Upper lobe of left lung (tissue), 6 donors: ENCODE results near the gene LUC7L3. TPM values are rescaled to one million over a fixed set of nuclear protein-coding genes. Genes with fewer than 3 reads are reported as not detected.

Experiments used
- ATAC-seq, 2 donors: fragments of 200-7000 bp; cut with Tn5 transposase; one replicate each; pipeline ENCODE4 v1.9.1; 2022; ENCODE audit warnings: mild to moderate bottlenecking in 2 of 2, moderate library complexity in 2 of 2; ENCODE audit not compliant: low FRiP score in 2 of 2
- DNase-seq, 2 donors: peaks; one replicate each; pipeline ENCODE4 v3.0.0-alpha.2; 2019 to 2020
- H3K27ac ChIP-seq, 4 donors: fragments of 200-600 bp; sonication (generic); one replicate each; pipeline ENCODE4 v1.5.1; 2016 to 2019
- H3K27me3 ChIP-seq, 4 donors: fragments of 200-600 bp; sonication (generic); one replicate each; pipeline ENCODE4 v1.5.1; 2017 to 2019
- H3K36me3 ChIP-seq, 4 donors: fragments of 200-600 bp; sonication (generic); one replicate each; pipeline ENCODE4 v1.5.1; 2016 to 2019
- H3K4me1 ChIP-seq, 4 donors: fragments of 200-600 bp; sonication (generic); one replicate each; pipeline ENCODE4 v1.5.1; 2018 to 2019
- H3K4me3 ChIP-seq, 4 donors: fragments of 200-600 bp; sonication (generic); one replicate each; pipeline ENCODE4 v1.5.1; 2017 to 2019; ENCODE audit warnings: mild to moderate bottlenecking in 2 of 4, moderate library complexity in 1 of 4
- H3K9me3 ChIP-seq, 4 donors: fragments of 200-600 bp; sonication (generic); one replicate each; pipeline ENCODE4 v1.5.1; 2018 to 2019
- CTCF ChIP-seq, 6 experiments: fragments of 450-650 bp in 4 of 6; fragments of 200-600 bp in 2 of 6; sonication (generic) in 2 of 6; IDR thresholded peaks; one replicate each; pipeline ENCODE4 v1.5.1; 2016 to 2019; ENCODE audit warnings: antibody characterized with exemption in 6 of 6
- EP300 ChIP-seq, 4 donors: sonication (generic); formaldehyde crosslinking; IDR thresholded peaks; one replicate each; pipeline ENCODE4 v1.5.1; 2017; ENCODE audit warnings: antibody characterized with exemption in 4 of 4, control low read depth in 2 of 4
- POLR2A ChIP-seq, 4 donors: fragments of 450-650 bp; IDR thresholded peaks; one replicate each; pipeline ENCODE4 v1.5.1; 2016 to 2017; ENCODE audit warnings: antibody characterized with exemption in 4 of 4, mild to moderate bottlenecking in 2 of 4
- POLR2AphosphoS5 ChIP-seq, 2 donors: sonication (generic); formaldehyde crosslinking; IDR thresholded peaks; one replicate each; pipeline ENCODE4 v1.5.1; 2017; ENCODE audit warnings: antibody characterized with exemption in 2 of 2
- WGBS, 2 donors: methylation state at CpG; one replicate each; pipeline ENCODE4 v1.1.5; 2017 to 2018; 5-methylcytosine and 5-hydroxymethylcytosine counted together
- total RNA-seq, 6 donors: library from RNA; depleted of rRNA in 4 of 6; stranded (reverse); fragments of >200 nt in 4 of 6; gene quantifications; one replicate each; pipeline versions ENCODE4 v1.1.0 to v1.2.1, GENCODE V29; 2016 to 2021
- donor health status: DM: no; HTN: no; CAD: no; lungs with moderate emphysema.
- donor health status: DM: no; HTN: yes; CAD: no; lungs with severe emphysema.

LUC7L3 gene
- total RNA-seq, 6 donors from 2014 or later: 38.2 to 625 (median 91.4) TPM

GRCh38 chr17:50689956-50690886, 29.2 kb upstream of the LUC7L3 start:
- Histone ChIP-seq H3K9me3 (no peaks in the 10 kb centered on the region), H3K27me3 (no peaks in the 10 kb centered on the region), H3K4me1 (peaks cover 28 to 54% (median 41%) of the 10 kb centered on the region in 4 donors), H3K4me3 (no peak overlapping the region), H3K27ac (no peak overlapping the region), H3K36me3 (peaks cover 0 to 27% (median 11%) of the 10 kb centered on the region in 4 donors)
- TF ChIP-seq CTCF (IDR thresholded peaks at IDR 0.05): no peak
- TF ChIP-seq POLR2AphosphoS5 (IDR thresholded peaks at IDR 0.05): no peak
- no peak for TF ChIP-seq POLR2A (IDR thresholded peaks at IDR 0.05)
- WGBS, 2 donors: 72 to 75% methylated on average over 5 to 14 of the region's 19 CpGs
- DNase-seq (peak in 1 of 2 donors; percentile 67), ATAC-seq (no peak)

- ATAC-seq: no peak
- TF ChIP-seq POLR2AphosphoS5 (IDR thresholded peaks at IDR 0.05) (no peak), POLR2A (IDR thresholded peaks at IDR 0.05) (no peak), EP300 (IDR thresholded peaks at IDR 0.05) (no peak), CTCF (IDR thresholded peaks at IDR 0.05) (no peak)
- DNase-seq: no peak
- Histone ChIP-seq H3K27me3 (no peaks in the 10 kb centered on the region), H3K9me3 (no peaks in the 10 kb centered on the region), H3K4me3 (no peak overlapping the region), H3K4me1 (peaks cover 28 to 55% (median 41%) of the 10 kb centered on the region in 4 donors), H3K36me3 (peaks cover 7 to 35% (median 19%) of the 10 kb centered on the region in 4 donors), H3K27ac (no peak overlapping the region)
- WGBS, 2 donors: 58% methylated on average over 9 of the region's 9 CpGs
Measured at GRCh38 chr17:50690887-50691549, 28.4 kb upstream of the LUC7L3 start.

- TF ChIP-seq POLR2AphosphoS5 (IDR thresholded peaks at IDR 0.05): no peak
- TF ChIP-seq EP300 (IDR thresholded peaks at IDR 0.05): no peak
- TF ChIP-seq POLR2A (IDR thresholded peaks at IDR 0.05): no peak
- TF ChIP-seq CTCF (IDR thresholded peaks at IDR 0.05): no peak
- H3K4me1 ChIP-seq: peaks cover 28 to 48% (median 35%) of the 10 kb centered on the region in 4 donors
- peak overlapping the region in 1 of 4 donors; percentile 5 for H3K27ac ChIP-seq
- DNase-seq (peak in 1 of 2 donors; percentile 52), ATAC-seq (no peak)
- no peaks in the 10 kb centered on the region for H3K9me3 ChIP-seq
- no peak overlapping the region for H3K4me3 ChIP-seq
- H3K27me3 ChIP-seq: no peaks in the 10 kb centered on the region
- peaks cover 10 to 42% (median 27%) of the 10 kb centered on the region in 4 donors for H3K36me3 ChIP-seq
- WGBS, 2 donors: 67 to 69% methylated on average over 5 to 6 of the region's 6 CpGs
Measured at GRCh38 chr17:50691550-50692447, 27.6 kb upstream of the LUC7L3 start.

GRCh38 chr17:50692448-50693035, 26.9 kb upstream of the LUC7L3 start:
- H3K4me3 ChIP-seq: no peak overlapping the region
- TF ChIP-seq POLR2A (IDR thresholded peaks at IDR 0.05) (no peak), EP300 (IDR thresholded peaks at IDR 0.05) (no peak), CTCF (IDR thresholded peaks at IDR 0.05) (no peak), POLR2AphosphoS5 (IDR thresholded peaks at IDR 0.05) (no peak)
- peak overlapping the region in 3 of 4 donors; percentile 5 to 64 (median 50) for H3K27ac ChIP-seq
- H3K9me3 ChIP-seq: no peaks in the 10 kb centered on the region
- peaks cover 28 to 42% (median 32%) of the 10 kb centered on the region in 4 donors for H3K4me1 ChIP-seq
- DNase-seq (no peak), ATAC-seq (no peak)
- 48 to 70% methylated on average over 6 of the region's 6 CpGs for WGBS, 2 donors
- peaks cover 10 to 50% (median 35%) of the 10 kb centered on the region in 4 donors for H3K36me3 ChIP-seq
- no peaks in the 10 kb centered on the region for H3K27me3 ChIP-seq
